GM12891 (cell line): Measurements from ENCODE around the gene HAUS7.

ENCODE experiments used
- PAX5 ChIP-seq: IDR thresholded peaks from 2 replicates; pipeline ENCODE4 v1.6.1; 2011; ENCODE audit warnings: low read length, moderate library complexity, mild to moderate bottlenecking; ENCODE audit not compliant: insufficient read depth, severe bottlenecking
- POLR2A ChIP-seq: IDR thresholded peaks from 2 replicates; pipeline ENCODE4 v1.6.1; 2011; ENCODE audit warnings: low read depth, low read length, control low read depth
- POLR2AphosphoS5 ChIP-seq: IDR thresholded peaks from 2 replicates; pipeline ENCODE4 v1.6.1; 2011; ENCODE audit warnings: low read depth, low read length, control low read depth
- POU2F2 ChIP-seq: IDR thresholded peaks from 2 replicates; pipeline ENCODE4 v1.6.1; 2011; ENCODE audit warnings: low read depth, mild to moderate bottlenecking, control low read depth, low read length, moderate library complexity
- SPI1 ChIP-seq: IDR thresholded peaks from 2 replicates; pipeline ENCODE4 v1.6.1; 2011; ENCODE audit warnings: low read depth, low read length, control low read depth
- TAF1 ChIP-seq: IDR thresholded peaks from 2 replicates; pipeline ENCODE4 v1.6.1; 2011; ENCODE audit warnings: low read depth, low read length, control low read depth

- TF ChIP-seq POU2F2 (no peak), POLR2A (no peak), SPI1 (no peak), TAF1 (no peak), POLR2AphosphoS5 (no peak), PAX5 (no peak)
These were observed 21.5 kb upstream of the HAUS7 start for GRCh38 chrX:153491918-153492317.
